G401.6 (cell line): ENCODE measurements around the gene GPC1.
"Not testable (repeated sequence)": the region's sequence is repeated elsewhere in the genome, so short reads cannot be mapped to it uniquely, and the experiment has no call there.

Experiments used
- FAIRE-seq: peaks from 2 replicates; lab custom pipeline; 2012; peaks lifted over from hg19 to GRCh38; lab: Jason Lieb, UNC

The GPC1 gene, protein sequence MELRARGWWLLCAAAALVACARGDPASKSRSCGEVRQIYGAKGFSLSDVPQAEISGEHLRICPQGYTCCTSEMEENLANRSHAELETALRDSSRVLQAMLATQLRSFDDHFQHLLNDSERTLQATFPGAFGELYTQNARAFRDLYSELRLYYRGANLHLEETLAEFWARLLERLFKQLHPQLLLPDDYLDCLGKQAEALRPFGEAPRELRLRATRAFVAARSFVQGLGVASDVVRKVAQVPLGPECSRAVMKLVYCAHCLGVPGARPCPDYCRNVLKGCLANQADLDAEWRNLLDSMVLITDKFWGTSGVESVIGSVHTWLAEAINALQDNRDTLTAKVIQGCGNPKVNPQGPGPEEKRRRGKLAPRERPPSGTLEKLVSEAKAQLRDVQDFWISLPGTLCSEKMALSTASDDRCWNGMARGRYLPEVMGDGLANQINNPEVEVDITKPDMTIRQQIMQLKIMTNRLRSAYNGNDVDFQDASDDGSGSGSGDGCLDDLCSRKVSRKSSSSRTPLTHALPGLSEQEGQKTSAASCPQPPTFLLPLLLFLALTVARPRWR

DNA sequence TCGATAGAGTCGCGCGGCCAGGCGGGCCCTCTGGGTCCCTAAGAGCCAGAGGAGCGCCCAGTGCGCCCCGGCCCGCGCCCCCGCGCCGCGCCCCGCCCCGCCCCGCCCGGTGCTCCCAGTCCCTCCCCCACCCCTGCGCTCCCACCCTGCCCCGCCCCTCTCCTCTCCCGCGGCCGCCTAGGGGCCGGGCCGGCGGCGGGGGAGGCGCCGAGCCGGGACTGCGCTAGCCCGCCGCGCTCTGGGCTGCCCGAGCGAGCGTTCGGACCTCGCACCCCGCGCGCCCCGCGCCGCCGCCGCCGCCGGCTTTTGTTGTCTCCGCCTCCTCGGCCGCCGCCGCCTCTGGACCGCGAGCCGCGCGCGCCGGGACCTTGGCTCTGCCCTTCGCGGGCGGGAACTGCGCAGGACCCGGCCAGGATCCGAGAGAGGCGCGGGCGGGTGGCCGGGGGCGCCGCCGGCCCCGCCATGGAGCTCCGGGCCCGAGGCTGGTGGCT lies at the start of gene GPC1:
GPC1 (plus strand) TSS at position 207 of the 491 bp plus-strand sequence; CDS start at position 463, 256 bp downstream.
- no peak for FAIRE-seq

DNA sequence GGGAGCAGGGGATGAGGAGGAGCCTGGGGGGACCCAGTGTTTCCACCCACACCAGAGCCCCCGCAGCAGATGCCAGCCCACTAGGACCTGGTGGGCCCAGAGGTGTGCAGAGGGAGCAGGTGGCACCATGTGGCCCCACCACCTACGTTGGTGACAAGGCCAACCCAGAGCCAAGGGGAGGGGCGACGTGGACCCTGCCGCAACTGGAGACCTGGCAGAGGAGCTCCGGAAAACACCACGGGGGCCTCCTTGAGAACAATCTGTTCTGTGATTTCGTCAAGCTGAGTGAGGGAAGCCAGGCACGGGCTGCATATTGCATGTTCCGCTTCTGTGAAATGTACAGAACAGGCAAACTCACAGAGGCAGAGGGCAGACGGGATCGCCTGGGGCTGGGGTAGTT lies 49.1 kb upstream of the GPC1 start:
- no peak for FAIRE-seq

DNA sequence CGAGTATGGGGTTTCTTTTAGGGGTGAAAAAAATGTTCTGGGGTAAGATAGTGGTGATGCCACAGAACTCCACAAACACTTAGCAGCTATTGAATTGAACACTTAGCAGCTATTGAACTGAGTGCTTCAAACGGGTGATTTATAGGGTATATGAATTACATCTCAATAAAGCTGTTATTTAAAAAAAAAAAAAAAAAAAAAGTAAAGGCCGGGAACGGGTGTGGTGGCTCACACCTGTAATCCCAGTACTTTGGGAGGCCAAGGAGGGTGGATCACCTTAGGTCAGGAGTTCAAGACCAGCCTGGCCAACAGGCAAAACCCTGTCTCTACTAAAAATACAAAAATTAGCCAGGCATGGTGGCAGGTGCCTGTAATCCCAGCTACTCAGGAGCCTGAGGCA lies 48.7 kb upstream of the GPC1 start:
- not testable (repeated sequence) for FAIRE-seq

DNA sequence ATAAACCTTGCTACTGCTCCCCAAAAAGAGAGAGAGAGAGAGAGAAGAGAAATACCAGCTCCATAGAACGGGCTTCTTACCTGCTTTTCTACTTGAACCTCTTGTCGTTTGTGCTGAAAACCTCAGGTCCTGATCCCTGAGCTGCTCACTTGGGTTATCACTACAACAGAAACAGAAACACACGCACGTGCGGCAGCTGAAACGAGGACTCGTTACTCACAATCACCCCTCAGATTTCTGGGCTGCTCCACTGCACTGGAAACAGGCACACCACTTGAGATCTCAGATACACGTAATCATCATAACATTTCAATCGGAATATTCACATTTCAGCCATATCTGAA lies 48.2 kb upstream of the GPC1 start:
- no peak for FAIRE-seq

DNA sequence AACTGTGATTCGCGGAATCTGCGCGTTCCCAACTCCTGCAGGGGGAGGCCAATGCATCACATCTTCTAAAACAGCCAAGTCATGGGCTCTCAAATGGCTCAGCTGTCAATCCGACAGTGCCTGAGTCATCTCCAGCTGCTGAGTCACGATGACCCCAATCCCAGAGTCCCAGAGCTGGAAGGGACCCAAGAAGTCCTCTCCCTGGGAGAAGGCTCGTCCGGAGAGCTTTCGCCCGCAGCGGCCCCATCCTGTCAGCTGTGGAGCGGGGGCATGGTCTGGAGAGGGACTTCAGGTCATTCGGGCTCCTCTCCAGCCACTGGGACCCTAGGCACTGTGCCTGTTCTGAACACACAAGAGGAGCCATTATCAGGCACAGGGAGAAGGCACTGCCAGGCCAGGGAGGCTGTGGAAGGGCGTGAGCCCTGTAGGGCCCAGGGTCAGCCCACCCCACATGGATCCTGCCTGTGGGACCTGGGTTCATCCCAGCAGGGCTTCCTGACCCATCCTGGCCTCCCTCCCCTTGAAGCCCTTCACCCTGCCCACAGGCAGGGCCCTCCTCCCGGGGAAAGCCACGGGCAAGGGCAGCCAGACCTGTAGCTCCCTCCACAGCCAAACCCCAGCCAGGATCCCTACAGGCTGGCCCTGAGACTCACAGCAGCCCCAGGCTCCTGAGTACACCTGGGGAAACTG lies 47.6 kb upstream of the GPC1 start:
- FAIRE-seq: no peak

DNA sequence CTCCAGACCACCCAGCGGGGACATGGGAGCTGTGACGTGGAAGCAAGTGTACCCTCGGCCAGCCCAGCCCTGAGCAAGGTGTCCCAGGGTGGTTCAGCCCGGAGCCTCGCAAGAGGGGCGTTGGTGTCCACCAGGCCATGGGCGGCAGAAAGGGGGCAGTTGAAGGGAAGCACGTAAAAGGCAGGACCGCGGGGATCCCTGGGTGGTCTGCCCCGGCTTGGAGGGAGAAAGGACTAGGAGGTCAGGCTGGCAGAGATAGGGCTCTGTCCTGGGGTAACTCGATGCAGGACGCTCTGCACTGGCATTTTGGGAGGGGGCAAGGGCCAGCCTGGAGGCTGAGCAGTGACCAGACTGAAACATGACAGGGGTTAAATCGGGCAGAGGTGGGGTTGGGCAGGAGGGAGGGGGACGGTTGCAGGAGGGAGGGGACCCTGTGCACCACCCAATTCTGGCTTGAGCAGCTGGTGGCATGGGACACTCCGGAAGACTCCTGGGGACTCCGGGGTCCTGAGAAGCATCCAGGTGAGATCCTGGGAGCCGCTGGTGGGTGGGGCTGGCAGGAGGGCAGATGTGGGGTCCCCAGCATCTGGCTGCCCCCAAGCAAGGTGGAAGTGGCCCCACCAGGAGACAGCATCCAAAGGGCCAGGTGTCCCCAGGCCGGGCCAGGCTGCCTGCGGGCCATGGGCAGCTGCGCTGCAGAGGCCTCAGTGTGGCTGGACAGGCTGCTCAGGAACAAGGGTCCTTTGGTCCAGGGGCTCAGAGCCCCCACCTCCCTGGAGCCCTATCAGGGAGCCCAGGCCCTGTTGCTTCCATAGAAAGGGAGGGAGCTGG lies 46.8 kb upstream of the GPC1 start:
- no peak for FAIRE-seq

DNA sequence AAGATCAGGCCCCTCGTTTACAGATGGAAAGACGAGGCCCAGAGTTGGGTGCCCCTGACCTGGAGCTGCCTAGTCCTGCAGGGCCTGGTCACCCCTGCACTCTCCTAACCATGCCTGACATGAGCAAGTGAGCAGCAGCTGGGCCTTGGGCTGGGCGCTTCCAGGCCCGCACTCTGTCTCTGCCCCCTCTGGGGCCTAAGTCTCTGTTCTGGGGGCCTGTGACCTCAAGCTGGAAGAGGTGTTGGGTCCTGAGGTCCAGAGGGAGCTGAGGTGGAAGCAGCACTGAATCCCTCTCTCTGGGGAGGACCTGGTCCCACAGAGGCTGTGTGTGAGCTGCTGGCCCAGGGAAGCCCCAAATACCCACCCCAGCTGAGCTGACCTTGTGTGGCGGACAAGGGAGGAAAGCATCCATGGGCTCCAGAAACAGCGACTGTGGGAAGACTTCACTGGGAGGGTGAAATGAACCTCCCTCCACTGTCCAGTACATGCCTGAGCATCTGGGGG lies 46.1 kb upstream of the GPC1 start:
- FAIRE-seq: no peak

DNA sequence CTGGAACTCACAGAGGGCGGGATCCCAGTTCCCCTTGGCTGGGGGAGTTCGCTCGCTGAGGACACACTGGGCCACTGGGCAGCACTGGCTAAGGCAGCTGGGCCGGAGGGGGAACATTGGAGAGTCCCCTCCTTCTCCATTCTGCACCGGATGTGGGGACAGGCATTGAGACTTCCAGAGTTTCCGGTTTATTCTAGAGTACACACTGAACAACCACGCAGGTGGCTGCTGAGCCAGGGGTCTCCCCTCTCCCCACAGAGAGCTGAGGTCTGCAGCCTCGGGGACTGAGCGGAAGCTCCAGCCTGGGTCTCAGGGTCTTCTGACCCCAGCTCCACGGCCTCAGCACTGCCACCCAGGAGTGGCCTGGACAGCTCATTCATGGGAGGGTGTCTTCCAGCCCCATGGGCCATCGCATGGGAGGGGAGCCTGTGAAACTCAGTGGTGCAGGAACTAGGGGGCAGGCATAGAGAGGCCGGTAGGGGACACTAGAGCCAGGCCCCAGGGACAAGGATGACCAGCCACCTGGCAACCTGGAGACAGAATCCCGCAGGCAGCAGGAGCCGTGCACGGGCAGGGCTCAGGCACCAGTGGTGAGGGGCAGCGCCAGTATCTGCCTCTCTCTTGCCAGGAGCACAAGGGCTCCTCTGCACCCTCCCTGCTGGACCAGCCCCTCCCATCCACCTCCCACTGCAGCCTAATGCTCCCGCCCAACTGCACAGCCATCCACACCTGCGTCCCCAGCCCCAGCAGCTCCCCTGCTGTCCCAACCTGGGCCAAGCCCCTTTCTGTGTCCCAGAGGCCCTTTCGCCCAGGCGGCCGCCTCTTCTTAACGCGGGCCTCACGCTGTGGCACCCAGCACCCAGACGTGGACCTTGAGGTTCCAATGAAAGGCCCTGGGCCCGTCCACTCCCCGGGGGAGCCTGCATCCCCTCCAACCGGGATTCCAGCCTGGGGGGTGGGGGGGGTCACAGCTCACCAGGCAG lies 45.1 kb upstream of the GPC1 start:
- FAIRE-seq: no peak

DNA sequence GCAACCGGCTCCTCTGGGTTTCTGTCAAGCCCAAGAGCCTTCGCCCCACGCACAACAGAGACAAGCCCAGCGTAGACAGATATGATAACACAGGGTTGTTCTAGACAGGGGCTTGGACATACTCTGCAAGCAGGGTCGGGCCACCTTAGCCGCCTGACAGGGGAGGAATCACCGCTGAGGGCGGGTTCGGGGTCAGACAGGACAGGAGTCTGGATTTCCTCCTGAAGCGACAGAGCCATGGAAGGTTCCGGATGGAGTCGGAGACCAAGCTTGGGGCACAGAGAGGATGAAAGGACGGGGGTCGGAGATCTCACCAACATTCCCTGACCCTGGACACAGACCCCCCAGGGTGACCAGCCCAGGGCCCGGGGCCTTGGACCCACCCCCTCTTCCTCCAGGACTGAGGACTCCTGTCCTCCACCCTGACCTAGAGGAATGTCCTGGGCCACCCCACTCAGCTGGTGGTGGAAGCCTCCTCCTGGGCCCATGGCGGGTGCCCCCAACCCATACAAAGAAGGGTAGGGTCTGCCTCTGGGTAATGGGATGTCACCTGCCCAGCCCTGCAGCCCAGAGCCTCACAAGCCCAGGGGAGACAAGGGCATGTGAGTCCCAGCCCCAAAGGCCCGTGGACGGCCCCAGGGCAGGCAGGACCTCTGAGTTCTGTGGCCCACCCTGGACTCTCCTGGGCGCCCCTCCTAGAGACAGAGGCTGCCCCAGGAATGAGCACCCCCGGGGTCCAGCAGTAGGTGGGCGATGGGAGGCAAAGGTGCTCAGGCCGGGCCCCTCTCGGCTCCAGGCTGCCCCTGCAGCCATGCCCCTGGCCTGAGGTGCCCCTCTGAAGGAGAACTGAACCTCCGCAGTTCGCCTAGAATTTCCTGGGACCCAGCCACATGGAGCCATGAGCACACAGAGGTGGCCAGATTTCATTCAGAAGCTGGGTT lies 44.1 kb upstream of the GPC1 start:
- no peak for FAIRE-seq

DNA sequence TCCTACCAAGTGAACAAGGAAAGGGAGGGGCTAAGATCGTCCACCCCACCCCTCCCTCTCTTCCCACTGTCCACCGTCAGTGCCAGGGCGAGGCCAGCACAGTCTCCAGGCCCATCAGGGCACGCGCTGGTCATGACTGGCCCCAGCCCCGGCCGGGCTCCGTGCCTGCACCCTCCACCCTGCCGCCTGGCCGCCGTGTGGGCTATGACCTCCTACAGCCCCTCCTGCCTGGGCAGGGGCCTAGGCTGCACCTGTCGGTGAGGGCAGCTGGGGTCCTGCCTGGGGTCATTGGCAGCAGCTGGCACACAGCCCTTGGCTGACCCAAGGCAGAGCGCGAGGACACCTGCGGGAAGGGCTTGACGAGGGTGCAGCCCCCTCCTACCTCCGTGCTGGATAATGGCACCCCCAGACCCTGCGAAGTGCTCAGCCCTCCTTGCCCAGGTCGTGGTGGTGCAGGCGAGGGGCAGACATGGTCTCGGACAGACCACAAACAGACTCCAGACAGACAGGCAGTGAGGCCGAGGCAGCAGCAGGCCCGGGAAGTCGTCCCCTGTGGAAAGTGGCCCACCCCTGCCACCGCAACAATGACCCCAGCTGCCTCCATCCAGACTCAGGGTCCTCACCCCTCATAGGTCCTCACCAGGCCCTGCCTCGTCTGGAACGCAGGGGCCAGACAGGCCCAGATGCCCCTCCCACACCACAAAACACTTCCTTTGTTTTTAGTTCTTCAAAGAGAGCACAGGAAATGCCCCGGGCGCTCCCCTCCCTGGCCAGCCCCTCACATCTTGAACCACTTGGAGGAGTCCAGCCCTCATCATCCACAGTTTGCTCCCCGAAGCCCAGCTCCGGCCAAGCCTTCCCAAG lies 43.1 kb upstream of the GPC1 start:
- no peak for FAIRE-seq

DNA sequence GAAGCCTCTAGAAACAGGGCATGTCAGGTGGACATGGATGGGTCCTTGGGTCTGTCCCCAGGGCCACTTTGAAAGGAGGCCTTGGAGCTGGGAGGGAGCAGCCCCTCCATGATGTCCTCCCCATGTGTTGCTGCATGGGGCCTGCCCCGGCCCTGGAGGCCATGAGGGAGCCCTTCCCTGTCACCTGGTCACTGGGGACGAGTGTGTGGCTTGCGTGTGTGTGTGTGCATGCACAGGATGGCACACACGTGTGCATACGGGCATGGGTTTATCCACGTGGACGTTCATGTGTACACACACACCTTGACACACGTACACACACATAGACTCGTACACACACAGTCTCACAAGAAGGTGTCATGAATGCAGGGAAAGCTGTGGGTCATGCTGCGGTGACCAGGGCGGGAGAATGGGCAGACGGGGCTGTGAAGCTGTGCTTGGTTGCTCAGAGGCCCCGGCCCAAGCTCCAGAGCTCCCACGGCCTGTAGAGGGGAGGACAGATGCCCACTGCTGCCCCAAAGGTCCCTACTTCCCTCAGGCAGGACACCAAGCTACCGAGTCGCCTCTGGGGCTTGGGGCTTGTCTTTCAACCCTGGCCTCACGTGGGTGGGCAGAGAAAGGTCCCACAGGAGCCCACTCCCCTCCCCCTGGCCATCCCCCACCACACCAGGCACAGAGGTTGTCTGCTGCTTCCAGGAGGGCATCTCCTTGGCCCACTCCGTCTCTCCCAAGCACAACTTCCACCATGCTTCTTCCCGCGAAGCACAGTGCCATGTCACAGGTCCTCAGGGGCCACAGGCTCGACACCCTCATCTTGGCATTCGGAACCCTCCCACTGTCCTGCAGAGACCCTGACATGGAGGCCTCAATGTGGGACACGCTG lies 42.3 kb upstream of the GPC1 start:
- no peak for FAIRE-seq

DNA sequence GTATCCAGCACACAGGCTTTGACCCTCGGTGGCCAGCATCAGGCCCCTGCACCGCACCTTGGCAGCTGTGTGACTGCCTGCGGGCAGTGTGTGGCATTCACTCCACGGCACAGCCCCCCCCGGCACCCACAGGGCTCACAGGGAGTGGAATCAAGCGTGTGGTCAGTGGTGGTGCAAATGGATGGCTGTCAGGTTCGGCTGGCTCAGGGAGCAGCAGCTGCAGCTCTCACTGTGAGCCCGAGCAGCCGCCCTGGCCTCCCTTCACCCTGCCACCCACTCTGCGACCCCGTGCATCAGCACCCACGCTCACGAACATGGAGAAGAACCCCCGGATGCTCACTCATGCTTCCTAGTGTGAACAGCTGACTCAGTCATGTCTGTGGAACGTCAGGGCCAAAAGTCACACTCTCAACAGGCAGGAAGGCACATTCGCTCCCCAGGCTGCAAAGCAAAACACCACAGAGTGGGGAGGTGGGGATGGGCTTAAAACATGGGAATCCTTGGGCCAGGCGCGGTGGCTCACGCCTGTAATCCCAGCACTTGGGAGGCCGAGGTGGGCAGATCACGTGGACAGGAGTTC lies 41.5 kb upstream of the GPC1 start:
- FAIRE-seq: no peak

DNA sequence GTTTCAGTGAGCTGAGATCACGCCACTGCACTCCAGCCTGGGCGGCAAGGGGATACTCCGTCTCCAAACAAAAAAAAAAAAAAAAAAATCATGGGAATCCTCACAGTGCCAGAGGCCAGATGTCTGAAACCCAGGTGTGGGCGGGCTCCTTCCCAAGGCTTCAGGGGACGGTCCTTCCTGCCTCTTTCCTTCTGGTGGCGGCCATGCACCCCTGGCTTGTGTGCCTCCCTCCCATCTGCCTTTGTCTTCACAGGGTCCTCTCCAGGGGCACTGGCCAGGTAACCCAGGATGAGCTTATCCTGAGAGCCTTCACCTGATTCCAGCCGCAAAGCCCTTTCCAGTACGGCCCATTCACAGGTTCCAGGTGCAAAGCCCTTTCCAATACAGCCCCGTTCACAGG lies 40.9 kb upstream of the GPC1 start:
- no peak for FAIRE-seq

DNA sequence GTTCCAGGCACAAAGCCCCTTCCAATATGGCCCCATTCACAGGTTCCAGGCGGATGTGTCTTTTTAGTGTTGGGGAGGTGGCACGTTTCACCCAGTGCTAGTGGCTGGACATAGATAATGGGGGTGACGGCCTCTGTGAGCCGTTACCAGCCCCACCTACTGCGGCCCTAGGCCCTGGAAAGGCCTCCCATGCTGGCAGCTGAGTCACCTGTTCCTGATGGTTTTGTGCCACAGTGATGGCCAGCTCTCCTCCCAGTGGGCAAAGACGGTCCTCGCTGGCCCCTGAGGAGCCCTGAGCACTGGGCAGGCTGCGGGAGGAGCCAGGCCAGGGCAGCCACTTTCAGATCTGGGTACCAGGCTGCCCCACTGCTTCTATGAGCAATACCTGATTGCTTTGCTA lies 40.0 kb upstream of the GPC1 start:
- no peak for FAIRE-seq

DNA sequence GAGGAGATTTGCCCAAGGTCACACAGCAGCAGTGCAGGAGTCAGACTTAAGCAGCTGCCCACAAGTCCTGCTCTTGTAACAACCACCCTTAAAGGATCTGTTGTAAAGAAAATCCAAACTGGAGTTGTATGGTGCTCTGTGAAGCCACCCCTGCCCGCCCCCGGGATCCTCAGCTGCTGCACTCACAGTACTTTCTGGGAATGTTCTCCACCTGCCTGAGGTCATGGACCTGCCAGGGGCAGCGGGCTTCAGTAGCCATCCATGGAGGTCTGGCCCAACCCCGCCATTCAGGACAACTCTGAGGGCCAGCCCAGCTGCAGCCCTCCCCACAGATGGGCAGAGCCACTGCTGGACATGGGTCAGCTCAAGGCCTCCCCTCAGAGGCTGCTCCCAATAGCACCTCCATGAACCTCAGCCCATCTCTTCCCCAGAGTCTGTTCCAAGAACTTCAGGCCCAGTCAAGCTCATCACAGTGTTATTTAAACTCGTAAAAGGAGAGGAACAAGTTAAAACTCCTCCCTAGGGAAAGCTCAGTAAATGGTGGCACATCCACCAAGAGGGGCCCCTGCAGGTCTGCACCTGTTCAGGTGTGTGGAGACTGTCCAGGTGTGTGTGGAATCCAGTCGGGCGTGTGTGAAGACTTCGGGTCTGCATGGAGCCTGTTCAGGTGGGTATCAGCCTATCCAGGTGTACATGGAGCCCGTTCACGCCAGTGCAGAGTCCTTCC lies 39.4 kb upstream of the GPC1 start:
- no peak for FAIRE-seq

DNA sequence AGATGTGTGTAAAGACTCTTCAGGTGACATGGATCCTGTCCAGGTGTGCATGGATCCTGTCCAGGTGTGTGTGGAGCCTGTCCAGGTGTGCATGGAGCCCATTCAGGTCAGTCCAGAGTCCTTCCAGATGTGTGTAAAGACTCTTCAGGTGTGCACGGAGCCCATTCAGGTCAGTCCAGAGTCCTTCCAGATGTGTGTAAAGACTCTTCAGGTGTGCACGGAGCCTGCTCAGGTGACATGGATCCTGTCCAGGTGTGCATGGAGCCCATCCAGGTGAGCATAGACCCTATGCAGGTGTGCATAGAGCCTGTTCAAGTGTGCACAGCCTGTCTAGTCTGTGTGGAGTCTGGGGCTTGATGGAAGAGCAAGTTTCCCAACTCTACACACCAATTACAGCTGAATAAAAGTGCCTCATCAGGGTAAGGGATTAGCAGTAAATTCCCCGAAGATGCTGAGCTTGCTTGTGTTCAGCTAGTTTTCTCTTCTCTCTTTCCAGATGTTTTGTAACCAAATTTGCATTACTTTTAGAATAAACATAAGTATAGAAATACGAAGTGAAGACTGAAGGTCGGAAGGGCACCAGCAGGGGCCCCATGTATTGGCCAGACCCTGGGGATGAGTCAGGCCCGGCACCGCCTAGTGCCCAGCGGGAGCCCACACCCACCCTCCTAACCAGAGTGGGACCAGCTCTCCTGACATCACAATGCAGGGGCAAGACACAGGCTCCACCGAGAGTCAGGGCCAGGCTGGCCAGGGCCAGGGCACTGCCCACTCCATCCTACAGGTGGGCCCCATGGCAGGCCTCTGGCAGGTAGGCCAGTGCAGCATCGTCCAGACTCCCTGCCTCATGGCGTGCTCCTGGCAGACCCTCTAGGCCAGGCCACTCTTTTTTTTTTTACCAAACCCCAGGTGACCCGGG lies 38.6 kb upstream of the GPC1 start:
- no peak for FAIRE-seq
